GM23248 (cell line): Measurements from ENCODE around the gene GPATCH1. TPM values are rescaled to one million over a fixed set of nuclear protein-coding genes. Genes with fewer than 3 reads are reported as not detected.

Experiments used
- DNase-seq: peaks from one replicate; pipeline ENCODE4 v3.0.0-alpha.2; 2015
- H2AFZ ChIP-seq: fragments of 200-600 bp; sonication (generic); 2 replicates; pipeline ENCODE4 v1.6.1; 2016; ENCODE audit warnings: antibody characterized with exemption
- H3F3A ChIP-seq: fragments of 200-600 bp; sonication (generic); 2 replicates; pipeline ENCODE4 v1.6.1; 2016; ENCODE audit warnings: mild to moderate bottlenecking, antibody characterized with exemption, mixed run types; ENCODE audit not compliant: insufficient read depth
- H3K27ac ChIP-seq: fragments of 200-600 bp; sonication (generic); 2 replicates; pipeline ENCODE4 v1.5.1; 2016; ENCODE audit warnings: mild to moderate bottlenecking
- H3K27me3 ChIP-seq: fragments of 200-600 bp; sonication (generic); replicated peaks from 2 replicates; pipeline ENCODE4 v1.6.1; 2016; ENCODE audit warnings: mild to moderate bottlenecking; ENCODE audit not compliant: insufficient read depth
- H3K36me3 ChIP-seq: fragments of 200-600 bp; sonication (generic); 2 replicates; pipeline ENCODE4 v1.6.1; 2016; ENCODE audit warnings: low read depth, mild to moderate bottlenecking
- H3K4me1 ChIP-seq: fragments of 200-600 bp; sonication (generic); 2 replicates; pipeline ENCODE4 v1.6.1; 2016; ENCODE audit warnings: mild to moderate bottlenecking; ENCODE audit not compliant: insufficient read depth
- H3K4me2 ChIP-seq: fragments of 200-600 bp; sonication (generic); one replicate; pipeline ENCODE4 v1.6.1; 2016; ENCODE audit warnings: mild to moderate bottlenecking; ENCODE audit not compliant: unreplicated experiment
- H3K4me3 ChIP-seq: fragments of 200-600 bp; sonication (generic); 2 replicates; pipeline ENCODE4 v1.5.1; 2016; ENCODE audit warnings: mild to moderate bottlenecking
- H3K79me2 ChIP-seq: fragments of 200-600 bp; sonication (generic); 2 replicates; pipeline ENCODE4 v1.6.1; 2016; ENCODE audit warnings: mild to moderate bottlenecking; ENCODE audit not compliant: insufficient read depth
- H3K9ac ChIP-seq: fragments of 200-600 bp; sonication (generic); 2 replicates; pipeline ENCODE4 v1.6.1; 2016; ENCODE audit warnings: mild to moderate bottlenecking
- H3K9me2 ChIP-seq: fragments of 200-600 bp; sonication (generic); 2 replicates; pipeline ENCODE4 v1.6.1; 2016; ENCODE audit warnings: mixed run types, mild to moderate bottlenecking, moderate library complexity; ENCODE audit not compliant: insufficient read depth
- H3K9me3 ChIP-seq: fragments of 200-600 bp; sonication (generic); one replicate; pipeline ENCODE4 v1.6.1; 2017; ENCODE audit warnings: low read depth
- H4K20me1 ChIP-seq: fragments of 200-600 bp; sonication (generic); 2 replicates; pipeline ENCODE4 v1.6.0; 2016; ENCODE audit not compliant: insufficient read depth
- EZH2 ChIP-seq: fragments of 200-600 bp; sonication (generic); IDR thresholded peaks from 2 replicates; pipeline ENCODE4 v1.6.1; 2018; ENCODE audit warnings: antibody characterized with exemption, mild to moderate bottlenecking; ENCODE audit not compliant: insufficient read depth, poor library complexity, severe bottlenecking
- EZH2phosphoT487 ChIP-seq: fragments of 200-600 bp; sonication (generic); IDR thresholded peaks from 2 replicates; pipeline ENCODE4 v1.6.1; 2018; ENCODE audit warnings: antibody characterized with exemption, moderate library complexity, mild to moderate bottlenecking, low read depth; ENCODE audit not compliant: insufficient read depth
- WGBS, 2 experiments: methylation state at CpG; one replicate each; pipeline ENCODE4 v1.1.6; 2015 to 2017; ENCODE audit warnings: low lambda C conversion rate in 2 of 2, low coverage in 1 of 2; ENCODE audit errors: missing lambda C conversion rate in 2 of 2; 5-methylcytosine and 5-hydroxymethylcytosine counted together
- in situ Hi-C: fragments of 300-500 bp; cut with MboI; formaldehyde crosslinking; loops from 2 replicates; pipeline ENCODE4 v1.15.0; 2020
- polyA plus RNA-seq: library from polyadenylated mRNA; unstranded; fragments of >200 nt; fragmentation: Nextera tagmentation; extraction: Ambion mirVana; gene quantifications from 2 replicates; pipeline ENCODE4 v1.2.1, GENCODE V29; 2016
- total RNA-seq: library from RNA; depleted of rRNA; stranded (reverse); fragments of >200 nt; shearing (Covaris generic); gene quantifications from 2 replicates; pipeline ENCODE4 v1.2.3, GENCODE V29; 2014

GPATCH1 gene
- total and polyA plus RNA-seq, 2 experiments from 2014 or later = 5.1 to 6.5 TPM

GRCh38 chr19:33156334-33156733 lies 75.4 kb downstream of the GPATCH1 start:
- Histone ChIP-seq H2AFZ (no peak overlapping the region), H3K27ac (no peak overlapping the region), H3K4me2 (no peak overlapping the region), H4K20me1 (no peaks in the 10 kb centered on the region), H3K4me3 (no peak overlapping the region), H3K4me1 (no peaks in the 10 kb centered on the region), H3K9me2 (no peaks in the 10 kb centered on the region), H3K9me3 (no peaks in the 10 kb centered on the region), H3K36me3 (no peaks in the 10 kb centered on the region), H3K27me3 (no peaks in the 10 kb centered on the region), H3K9ac (no peak overlapping the region), H3K79me2 (no peaks in the 10 kb centered on the region), H3F3A (no peaks in the 10 kb centered on the region)
- peak; percentile 67 for DNase-seq
- 75 to 77% methylated on average over 5 of the region's 5 CpGs for WGBS, 2 experiments
- in situ Hi-C loops = no loop called here
- TF ChIP-seq EZH2 (no peak), EZH2phosphoT487 (no peak)

- TF ChIP-seq EZH2 (no peak), EZH2phosphoT487 (no peak)
- no peak overlapping the region for H3K4me3 ChIP-seq
- in situ Hi-C loops = no loop called here
- no peak for DNase-seq
- no peaks in the 10 kb centered on the region for H4K20me1 ChIP-seq
- no peak overlapping the region for H2AFZ ChIP-seq
- no peak overlapping the region for H3K27ac ChIP-seq
- no peaks in the 10 kb centered on the region for H3K9me2 ChIP-seq
- H3K4me2 ChIP-seq = no peak overlapping the region
- H3K27me3 ChIP-seq = no peaks in the 10 kb centered on the region
- 97 to 98% methylated on average over 3 of the region's 3 CpGs for WGBS, 2 experiments
- no peaks in the 10 kb centered on the region for H3K79me2 ChIP-seq
- no peaks in the 10 kb centered on the region for H3K9me3 ChIP-seq
- H3F3A ChIP-seq = no peaks in the 10 kb centered on the region
- H3K36me3 ChIP-seq = no peaks in the 10 kb centered on the region
- H3K9ac ChIP-seq = no peak overlapping the region
- no peaks in the 10 kb centered on the region for H3K4me1 ChIP-seq
These were observed 76.9 kb downstream of the GPATCH1 start for GRCh38 chr19:33157906-33158305.

GRCh38 chr19:33158365-33158764 lies 77.4 kb downstream of the GPATCH1 start:
- H3K4me3 ChIP-seq = no peak overlapping the region
- WGBS, 2 experiments = 85% methylated on average over 6 of the region's 6 CpGs

GRCh38 chr19:33159149-33159548 lies 78.2 kb downstream of the GPATCH1 start:
- no peak overlapping the region for H2AFZ ChIP-seq
- H3F3A ChIP-seq = no peaks in the 10 kb centered on the region
- no peaks in the 10 kb centered on the region for H3K4me1 ChIP-seq
- no peaks in the 10 kb centered on the region for H4K20me1 ChIP-seq
- H3K36me3 ChIP-seq = no peaks in the 10 kb centered on the region
- H3K4me3 ChIP-seq = no peak overlapping the region
- no peaks in the 10 kb centered on the region for H3K9me2 ChIP-seq
- in situ Hi-C loops = no loop called here
- no peaks in the 10 kb centered on the region for H3K79me2 ChIP-seq
- no peaks in the 10 kb centered on the region for H3K27me3 ChIP-seq
- no peak overlapping the region for H3K4me2 ChIP-seq
- no peak overlapping the region for H3K27ac ChIP-seq
- TF ChIP-seq EZH2phosphoT487 = no peak
- TF ChIP-seq EZH2 = no peak
- no peaks in the 10 kb centered on the region for H3K9me3 ChIP-seq
- H3K9ac ChIP-seq = no peak overlapping the region
- no peak for DNase-seq
- 95 to 97% methylated on average over 4 of the region's 4 CpGs for WGBS, 2 experiments

More at GRCh38 chr19:33158365-33158764, 77.4 kb downstream of the GPATCH1 start:
- Histone ChIP-seq H3K9ac (no peak overlapping the region), H3K4me1 (no peaks in the 10 kb centered on the region), H3K27ac (no peak overlapping the region), H3K4me2 (no peak overlapping the region), H3F3A (no peaks in the 10 kb centered on the region), H2AFZ (no peak overlapping the region), H3K9me2 (no peaks in the 10 kb centered on the region), H3K79me2 (no peaks in the 10 kb centered on the region), H3K36me3 (no peaks in the 10 kb centered on the region), H3K27me3 (no peaks in the 10 kb centered on the region), H3K9me3 (no peaks in the 10 kb centered on the region), H4K20me1 (no peaks in the 10 kb centered on the region)
- DNase-seq = no peak
- in situ Hi-C loops = no loop called here
- TF ChIP-seq EZH2 (no peak), EZH2phosphoT487 (no peak)

- TF ChIP-seq EZH2phosphoT487 = no peak
- TF ChIP-seq EZH2 = no peak
- H2AFZ ChIP-seq = no peak overlapping the region
- H3K27me3 ChIP-seq = no peaks in the 10 kb centered on the region
- in situ Hi-C loops = no loop called here
- no peaks in the 10 kb centered on the region for H3K9me3 ChIP-seq
- H3K4me3 ChIP-seq = no peak overlapping the region
- no peaks in the 10 kb centered on the region for H4K20me1 ChIP-seq
- H3K9ac ChIP-seq = no peak overlapping the region
- no peaks in the 10 kb centered on the region for H3K36me3 ChIP-seq
- H3K79me2 ChIP-seq = no peaks in the 10 kb centered on the region
- DNase-seq = no peak
- no peaks in the 10 kb centered on the region for H3K4me1 ChIP-seq
- no peak overlapping the region for H3K27ac ChIP-seq
- no peaks in the 10 kb centered on the region for H3F3A ChIP-seq
- 93 to 94% methylated on average over 8 of the region's 8 CpGs for WGBS, 2 experiments
- no peaks in the 10 kb centered on the region for H3K9me2 ChIP-seq
- no peak overlapping the region for H3K4me2 ChIP-seq
These were observed 78.9 kb downstream of the GPATCH1 start for GRCh38 chr19:33159893-33160292.
